Testis (tissue), 2 donors: ENCODE measurements around the gene EDIL3.

ENCODE experiments used
- POLR2A ChIP-seq: fragments of 450-650 bp; IDR thresholded peaks from one replicate; pipeline ENCODE4 v1.6.1; 2017; ENCODE audit warnings: antibody characterized with exemption, mild to moderate bottlenecking, moderate library complexity
- TF ChIP-seq, protein P1 (sequence below), 3 experiments: fragments of 450-650 bp in 2 of 3; fragments of 200-600 bp in 1 of 3; sonication (generic) in 1 of 3; IDR thresholded peaks; one replicate each; pipeline ENCODE4 v1.5.1; 2016 to 2019; ENCODE audit warnings: antibody characterized with exemption in 3 of 3, mild to moderate bottlenecking in 2 of 3, moderate library complexity in 1 of 3

- TF ChIP-seq, protein P1, sequence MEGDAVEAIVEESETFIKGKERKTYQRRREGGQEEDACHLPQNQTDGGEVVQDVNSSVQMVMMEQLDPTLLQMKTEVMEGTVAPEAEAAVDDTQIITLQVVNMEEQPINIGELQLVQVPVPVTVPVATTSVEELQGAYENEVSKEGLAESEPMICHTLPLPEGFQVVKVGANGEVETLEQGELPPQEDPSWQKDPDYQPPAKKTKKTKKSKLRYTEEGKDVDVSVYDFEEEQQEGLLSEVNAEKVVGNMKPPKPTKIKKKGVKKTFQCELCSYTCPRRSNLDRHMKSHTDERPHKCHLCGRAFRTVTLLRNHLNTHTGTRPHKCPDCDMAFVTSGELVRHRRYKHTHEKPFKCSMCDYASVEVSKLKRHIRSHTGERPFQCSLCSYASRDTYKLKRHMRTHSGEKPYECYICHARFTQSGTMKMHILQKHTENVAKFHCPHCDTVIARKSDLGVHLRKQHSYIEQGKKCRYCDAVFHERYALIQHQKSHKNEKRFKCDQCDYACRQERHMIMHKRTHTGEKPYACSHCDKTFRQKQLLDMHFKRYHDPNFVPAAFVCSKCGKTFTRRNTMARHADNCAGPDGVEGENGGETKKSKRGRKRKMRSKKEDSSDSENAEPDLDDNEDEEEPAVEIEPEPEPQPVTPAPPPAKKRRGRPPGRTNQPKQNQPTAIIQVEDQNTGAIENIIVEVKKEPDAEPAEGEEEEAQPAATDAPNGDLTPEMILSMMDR (IDR thresholded peaks at IDR 0.05) = no peak
- no peak for TF ChIP-seq POLR2A
Measured at GRCh38 chr5:83956386-83956785, 428.3 kb downstream of the EDIL3 start.
